Measurements from ENCODE around the gene ADAMTS9.

DNA sequence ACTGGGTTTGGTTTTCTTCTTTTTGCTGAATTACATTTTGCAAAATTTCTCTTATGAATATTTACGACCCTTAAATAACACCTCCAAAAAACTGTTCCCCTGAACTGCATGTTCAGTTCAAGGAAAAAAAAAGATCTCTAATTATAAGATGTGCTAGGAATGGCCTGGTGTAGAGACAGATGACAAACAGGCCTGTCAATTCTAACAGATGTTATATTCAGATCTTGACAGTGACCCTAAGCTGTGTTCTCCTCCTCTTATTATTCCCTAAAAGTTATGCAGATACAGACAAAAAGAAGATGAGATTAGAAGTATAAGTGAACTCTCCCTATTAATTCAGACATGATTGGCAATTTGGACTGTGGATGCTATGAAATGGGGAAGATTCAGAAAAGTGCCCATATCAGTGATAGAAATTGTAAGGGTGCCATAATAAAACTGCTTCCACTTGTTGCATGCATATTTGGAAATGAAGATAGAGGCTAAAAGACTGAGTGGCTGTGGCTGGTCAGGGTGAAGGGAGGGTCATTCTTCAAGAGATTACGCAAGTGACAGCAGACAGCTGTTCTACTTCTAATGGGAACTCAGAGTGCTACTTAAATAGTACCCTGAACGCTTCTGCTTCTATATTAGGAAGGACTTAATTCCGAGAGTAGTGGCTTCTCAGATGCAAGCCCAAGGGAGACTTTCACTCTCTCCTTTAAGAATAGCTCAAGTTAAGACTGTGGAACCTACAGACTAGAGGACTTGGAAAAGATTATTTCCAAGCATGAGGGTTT, 75.5 kb downstream of the ADAMTS9 start:
- TF ChIP-seq POLR2A (IDR thresholded peaks at IDR 0.05) (no peak), CTCF (IDR thresholded peaks at IDR 0.05) (no peak)
